ENCODE results near the gene UNC13B.

- no peak for TF ChIP-seq POLR2A (IDR thresholded peaks at IDR 0.05)
- TF ChIP-seq CTCF (IDR thresholded peaks at IDR 0.05): no peak
Observed at GRCh38 chr9:35253075-35253474, 91.3 kb downstream of the UNC13B start.
